GM23248 (cell line): ENCODE measurements around the gene KRT38.

ENCODE experiments used
- EZH2 ChIP-seq: fragments of 200-600 bp; sonication (generic); IDR thresholded peaks from 2 replicates; pipeline ENCODE4 v1.6.1; 2018; ENCODE audit warnings: antibody characterized with exemption, mild to moderate bottlenecking; ENCODE audit not compliant: insufficient read depth, poor library complexity, severe bottlenecking
- EZH2phosphoT487 ChIP-seq: fragments of 200-600 bp; sonication (generic); IDR thresholded peaks from 2 replicates; pipeline ENCODE4 v1.6.1; 2018; ENCODE audit warnings: antibody characterized with exemption, moderate library complexity, mild to moderate bottlenecking, low read depth; ENCODE audit not compliant: insufficient read depth

GRCh38 chr17:41440531-41441033, at the start of gene KRT38:
- TF ChIP-seq EZH2: no peak
- TF ChIP-seq EZH2phosphoT487: no peak
